Measurements from ENCODE around the gene DTX3.
"Not testable (repeated sequence)": the region's sequence is repeated elsewhere in the genome, so short reads cannot be mapped to it uniquely, and the experiment has no call there.

The DTX3 gene, protein sequence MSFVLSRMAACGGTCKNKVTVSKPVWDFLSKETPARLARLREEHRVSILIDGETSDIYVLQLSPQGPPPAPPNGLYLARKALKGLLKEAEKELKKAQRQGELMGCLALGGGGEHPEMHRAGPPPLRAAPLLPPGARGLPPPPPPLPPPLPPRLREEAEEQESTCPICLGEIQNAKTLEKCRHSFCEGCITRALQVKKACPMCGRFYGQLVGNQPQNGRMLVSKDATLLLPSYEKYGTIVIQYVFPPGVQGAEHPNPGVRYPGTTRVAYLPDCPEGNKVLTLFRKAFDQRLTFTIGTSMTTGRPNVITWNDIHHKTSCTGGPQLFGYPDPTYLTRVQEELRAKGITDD

DNA sequence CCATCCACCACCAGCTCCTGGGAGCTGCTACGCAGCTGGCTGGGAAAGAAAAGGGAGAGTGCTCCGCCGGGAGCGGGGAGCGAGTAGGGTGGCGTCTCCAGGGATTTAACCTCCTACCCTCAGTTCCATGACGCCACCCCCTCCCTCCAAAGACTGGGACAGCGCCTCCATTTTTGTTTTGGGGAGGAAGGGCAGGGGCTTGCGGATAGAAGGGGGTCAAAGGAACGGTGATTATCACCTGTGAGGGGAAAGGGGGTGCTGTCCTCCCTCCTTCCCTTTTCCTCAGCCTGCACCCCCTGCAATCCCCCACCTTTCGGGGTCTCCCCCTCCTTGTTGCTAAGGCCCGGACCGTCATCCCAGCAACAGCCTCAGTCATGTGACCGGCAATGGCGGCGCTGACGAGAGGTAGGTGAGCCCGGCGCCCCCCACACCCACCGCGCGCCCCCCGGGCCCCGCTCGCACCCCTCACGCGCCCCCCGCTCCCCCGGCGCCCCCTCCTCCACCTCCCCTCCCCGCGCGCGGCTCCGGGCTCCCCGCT is at the start of gene DTX3:
TSS of gene DTX3 (plus strand) at position 371 of the 538 bp plus-strand sequence. CDS start 1,694 bp downstream, outside the sequence.
- peak; percentile 21 for DNase-seq

DNA sequence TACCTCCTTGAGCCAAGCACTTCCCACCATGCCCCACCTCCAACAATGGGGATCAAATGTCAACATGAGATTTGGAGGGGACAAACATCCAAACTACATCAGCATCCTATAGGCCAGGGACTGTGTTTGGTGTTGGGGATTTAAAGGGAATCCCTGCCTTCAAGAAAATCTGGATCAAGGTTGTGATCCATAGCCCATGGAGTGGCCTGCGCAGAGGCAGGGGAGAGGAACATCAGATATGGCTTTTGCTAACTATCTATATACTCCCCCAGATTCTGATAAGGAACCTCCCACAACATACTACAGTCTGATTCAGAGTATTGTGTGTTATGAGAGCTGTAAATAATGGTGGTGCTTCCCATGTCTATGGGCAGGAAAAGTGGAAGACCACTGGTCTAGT is 49.7 kb upstream of the DTX3 start:
- no peak for DNase-seq

DNA sequence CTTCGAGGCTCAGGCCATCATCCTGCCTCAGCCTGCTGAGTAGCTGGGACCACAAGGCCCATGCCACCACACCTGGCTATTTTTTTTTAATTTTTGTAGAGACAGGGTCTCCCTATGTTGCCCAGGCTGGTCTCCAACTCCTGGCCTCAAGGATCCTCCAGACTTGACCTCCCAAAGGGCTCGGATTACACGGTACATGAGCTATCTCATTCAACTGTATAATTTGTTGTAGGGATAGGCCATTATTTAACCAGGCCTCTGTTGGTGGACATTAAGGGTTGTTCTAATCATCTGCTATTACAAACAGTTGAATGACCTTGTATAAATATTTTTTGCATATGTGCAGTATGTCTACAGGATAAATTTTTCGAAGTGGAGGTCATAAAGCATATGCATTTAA is 45.8 kb upstream of the DTX3 start:
- no peak for DNase-seq

DNA sequence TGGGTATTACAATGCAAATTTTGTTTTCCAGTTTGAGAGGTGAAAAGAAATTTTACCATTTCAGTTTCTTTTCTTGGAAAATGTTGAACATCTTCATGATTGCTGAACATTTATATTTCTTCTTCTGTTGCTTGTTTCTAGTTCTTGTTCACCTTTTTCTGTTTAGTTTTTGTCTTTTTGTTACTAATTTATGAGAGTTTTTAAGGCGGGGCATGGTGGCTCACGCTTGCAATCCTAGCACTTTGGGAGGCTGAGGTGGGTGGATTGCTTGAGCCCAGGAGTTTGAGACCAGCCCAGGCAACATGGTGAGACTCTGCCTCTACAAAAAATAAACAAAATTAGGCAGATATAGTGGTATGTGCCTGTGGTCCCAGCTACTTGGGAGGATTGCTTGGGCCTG is 44.1 kb upstream of the DTX3 start:
- no peak for DNase-seq

DNA sequence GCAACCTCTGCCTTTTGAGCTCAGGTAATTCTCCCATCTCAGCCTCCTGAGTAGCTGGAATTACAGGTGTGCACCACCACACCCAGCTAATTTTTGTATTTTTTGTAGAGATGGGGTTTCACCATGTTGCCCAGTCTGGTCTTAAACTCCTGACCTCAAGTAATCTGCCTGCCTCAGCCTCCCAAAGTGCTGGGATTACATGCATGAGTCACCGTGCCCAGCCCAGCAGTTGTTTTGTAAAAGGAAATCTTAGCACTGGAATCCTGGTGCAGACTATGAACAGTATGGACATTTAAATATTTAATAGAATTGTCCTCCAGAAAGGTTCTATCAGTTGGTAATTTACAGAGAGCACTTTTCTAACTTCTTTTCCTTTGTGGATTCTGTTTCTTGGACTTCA is 43.5 kb upstream of the DTX3 start:
- not testable (repeated sequence) for DNase-seq

DNA sequence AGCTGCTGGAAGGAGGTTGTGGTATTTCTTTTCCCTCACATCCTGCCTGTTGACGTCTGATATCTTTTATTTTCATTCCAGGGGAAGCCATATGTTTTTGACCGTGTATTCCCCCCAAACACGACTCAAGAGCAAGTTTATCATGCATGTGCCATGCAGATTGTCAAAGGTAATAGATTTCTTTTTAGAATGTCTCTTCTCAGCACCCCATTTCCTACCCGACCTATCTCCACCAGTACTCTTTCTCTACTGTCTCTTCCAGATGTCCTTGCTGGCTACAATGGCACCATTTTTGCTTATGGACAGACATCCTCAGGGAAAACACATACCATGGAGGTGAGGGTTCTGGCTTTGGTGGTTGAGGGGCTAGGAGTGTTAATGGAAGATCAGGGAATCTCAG is 41.3 kb upstream of the DTX3 start:
- DNase-seq, result no peak

DNA sequence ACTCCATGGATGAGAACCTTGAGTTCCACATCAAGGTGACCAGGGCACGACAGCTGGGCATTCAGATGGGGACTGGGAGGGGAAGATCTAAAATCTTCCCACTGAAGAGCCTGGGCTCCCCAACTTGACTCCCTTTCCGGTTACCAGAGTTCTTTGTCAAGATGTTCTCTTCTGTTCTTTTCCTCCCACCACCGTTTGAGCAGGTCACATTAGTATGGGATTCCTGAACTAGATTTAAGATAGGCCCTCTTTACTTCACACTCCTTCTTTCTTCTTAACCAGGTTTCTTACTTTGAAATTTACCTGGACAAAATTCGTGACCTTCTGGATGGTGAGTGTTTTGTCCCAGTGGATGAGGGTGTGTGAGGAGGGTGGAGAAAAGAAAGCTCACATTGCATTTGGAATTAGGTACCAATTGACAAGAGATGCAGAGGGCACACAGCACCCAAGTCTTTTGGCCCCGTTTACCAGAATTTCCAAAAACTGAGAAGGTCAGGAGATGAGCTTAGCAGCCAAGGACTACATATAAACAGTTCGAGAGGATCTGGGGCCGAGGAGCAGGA is 40.4 kb upstream of the DTX3 start:
- no peak for DNase-seq

DNA sequence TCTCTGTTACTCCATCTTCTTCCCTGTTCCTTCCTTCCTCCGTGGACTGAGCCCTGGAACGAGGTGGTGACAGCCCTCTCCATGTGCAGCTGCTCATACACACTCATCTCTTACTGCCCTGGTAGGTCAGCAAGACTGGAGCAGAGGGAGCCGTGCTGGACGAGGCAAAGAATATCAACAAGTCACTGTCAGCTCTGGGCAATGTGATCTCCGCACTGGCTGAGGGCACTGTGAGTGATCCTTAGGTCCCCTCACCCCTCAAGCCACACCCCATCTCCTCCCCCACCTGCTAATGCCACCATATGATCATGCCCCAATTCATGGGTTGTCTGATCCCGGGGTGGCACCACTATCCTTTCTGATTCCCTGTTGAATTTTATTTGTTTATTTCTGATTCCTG is 35.8 kb upstream of the DTX3 start:
- no peak for DNase-seq

DNA sequence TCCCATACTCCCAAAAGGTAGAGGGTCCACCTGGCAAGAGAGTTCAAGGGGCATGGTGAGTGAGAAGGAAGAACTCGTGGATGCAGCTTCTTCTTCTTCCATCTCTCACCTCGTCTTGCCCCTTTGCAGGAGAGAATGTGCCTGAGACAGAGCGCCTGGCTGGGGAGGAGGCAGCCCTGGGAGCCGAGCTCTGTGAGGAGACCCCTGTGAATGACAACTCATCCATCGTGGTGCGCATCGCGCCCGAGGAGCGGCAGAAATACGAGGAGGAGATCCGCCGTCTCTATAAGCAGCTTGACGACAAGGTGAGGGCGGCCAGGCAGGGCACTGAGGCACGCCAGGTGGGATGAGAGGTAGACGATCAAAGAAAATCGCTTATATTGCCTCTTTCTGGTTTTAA is 34.8 kb upstream of the DTX3 start:
- DNase-seq, result no peak

DNA sequence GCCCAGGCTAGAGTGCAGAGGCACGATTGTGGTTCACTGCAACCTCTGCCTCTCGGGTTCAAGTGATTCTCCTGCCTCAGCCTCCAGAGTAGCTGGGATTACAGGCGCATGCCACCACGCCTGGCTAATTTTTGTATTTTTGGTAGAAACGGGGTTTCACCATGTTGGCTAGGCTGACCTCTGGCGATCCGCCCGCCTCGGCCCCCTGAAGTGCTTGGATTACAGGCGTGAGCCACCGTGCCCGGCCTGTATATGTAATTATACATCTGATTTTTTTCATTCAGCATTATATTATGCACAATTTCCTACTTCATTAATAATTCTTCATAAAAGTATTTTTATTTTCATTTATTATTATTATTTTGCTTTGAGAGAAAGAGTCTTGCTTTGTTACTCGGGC is 34.2 kb upstream of the DTX3 start:
- DNase-seq, result not testable (repeated sequence)

DNA sequence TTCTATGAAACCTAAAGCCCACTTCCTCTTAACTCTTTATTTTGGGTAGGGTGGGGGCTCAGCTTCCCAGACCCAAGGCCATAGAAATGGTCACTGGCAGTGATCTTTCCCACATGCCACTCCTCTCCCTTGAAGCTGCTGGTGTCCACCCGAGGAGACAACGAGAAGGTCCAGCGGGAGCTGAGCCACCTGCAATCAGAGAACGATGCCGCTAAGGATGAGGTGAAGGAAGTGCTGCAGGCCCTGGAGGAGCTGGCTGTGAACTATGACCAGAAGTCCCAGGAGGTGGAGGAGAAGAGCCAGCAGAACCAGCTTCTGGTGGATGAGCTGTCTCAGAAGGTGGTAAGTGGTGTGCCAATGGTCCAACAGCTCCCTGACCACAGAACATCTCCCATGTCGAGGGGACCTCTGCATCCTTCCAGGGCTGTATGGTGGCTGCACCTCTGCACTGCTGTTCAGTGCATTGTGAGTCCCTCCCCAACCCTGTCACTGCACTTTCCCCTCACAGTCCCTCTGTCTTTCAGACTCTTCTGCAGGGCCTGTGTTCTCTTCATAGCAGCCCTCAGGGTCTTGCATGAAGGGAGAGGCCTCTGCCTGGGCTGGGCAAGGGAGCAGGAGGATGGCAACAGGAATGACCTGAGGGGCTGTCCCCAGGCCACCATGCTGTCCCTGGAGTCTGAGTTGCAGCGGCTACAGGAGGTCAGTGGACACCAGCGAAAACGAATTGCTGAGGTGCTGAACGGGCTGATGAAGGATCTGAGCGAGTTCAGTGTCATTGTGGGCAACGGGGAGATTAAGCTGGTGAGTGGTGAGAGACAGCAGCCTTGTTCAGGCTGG is 32.5 kb upstream of the DTX3 start:
- DNase-seq, result no peak

DNA sequence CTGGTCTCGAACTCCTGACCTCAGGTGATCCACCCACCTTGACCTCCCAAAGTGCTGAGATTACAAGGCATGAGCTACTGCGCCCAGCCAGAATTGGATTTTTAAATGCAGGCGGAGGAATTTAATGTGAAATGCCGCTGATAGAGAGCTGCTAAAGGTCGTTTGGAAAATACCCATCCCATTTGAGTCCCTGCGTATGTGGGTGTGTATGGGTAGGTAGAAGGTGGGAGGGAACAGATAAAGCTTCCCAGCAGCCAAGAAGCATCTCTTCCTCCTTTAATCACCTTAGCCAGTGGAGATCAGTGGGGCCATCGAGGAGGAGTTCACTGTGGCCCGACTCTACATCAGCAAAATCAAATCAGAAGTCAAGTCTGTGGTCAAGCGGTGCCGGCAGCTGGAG is 29.8 kb upstream of the DTX3 start:
- DNase-seq, result no peak

DNA sequence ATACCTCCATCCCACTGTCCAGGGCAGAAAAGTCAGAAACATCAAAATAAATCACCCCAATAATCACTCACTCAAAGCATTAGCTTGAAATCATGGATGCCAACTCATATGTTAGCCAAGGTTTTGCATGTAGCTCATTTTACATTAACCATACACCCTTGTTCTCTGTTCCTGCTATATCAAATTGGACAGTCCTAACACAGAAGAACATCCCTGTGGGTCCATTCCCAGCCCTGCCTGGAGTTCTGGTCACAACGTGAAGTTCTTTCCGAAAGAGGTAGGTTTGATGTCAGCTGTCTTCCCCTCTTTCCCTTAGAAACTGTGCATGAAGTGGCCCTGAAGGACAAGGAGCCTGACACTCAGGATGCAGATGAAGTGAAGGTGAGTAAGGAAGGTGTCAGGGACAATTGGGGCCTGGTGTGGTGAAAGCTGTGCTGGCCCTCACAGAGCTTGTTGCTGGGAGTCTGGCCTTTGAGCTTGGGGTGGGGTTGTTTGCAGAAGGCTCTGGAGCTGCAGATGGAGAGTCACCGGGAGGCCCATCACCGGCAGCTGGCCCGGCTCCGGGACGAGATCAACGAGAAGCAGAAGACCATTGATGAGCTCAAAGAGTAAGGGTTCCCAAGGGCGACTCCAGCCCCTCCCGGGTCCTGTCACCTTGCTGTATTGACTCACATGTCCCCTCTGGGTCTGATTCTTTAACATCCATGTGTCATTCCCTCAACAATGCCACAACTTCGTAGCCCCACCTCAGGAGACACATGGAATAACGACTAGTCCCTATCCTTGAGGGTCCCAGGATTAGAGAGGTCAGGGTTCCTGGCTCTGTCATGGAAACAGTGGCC is 28.6 kb upstream of the DTX3 start:
- no peak for DNase-seq

DNA sequence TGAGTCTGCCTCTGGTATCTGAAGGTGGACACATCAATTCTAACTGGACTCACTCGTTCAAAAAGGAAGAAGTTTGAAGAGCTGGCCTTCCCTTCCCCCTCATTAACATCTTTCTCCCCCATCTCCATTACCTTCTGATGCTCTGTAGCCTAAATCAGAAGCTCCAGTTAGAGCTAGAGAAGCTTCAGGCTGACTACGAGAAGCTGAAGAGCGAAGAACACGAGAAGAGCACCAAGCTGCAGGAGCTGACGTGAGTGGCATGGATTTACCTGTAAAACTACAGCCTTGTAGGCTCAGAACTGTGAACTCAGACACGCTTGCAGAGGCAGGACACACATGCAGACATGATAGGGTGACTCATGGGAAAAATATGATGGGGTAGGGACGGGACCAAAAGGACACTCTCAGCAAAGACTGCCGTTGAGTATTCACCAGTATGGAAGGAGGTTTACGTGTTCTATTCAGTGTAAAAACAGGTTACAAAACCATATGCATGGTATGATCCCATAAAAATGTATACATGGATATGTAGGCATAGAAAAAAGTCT is 27.9 kb upstream of the DTX3 start:
- DNase-seq, result no peak

DNA sequence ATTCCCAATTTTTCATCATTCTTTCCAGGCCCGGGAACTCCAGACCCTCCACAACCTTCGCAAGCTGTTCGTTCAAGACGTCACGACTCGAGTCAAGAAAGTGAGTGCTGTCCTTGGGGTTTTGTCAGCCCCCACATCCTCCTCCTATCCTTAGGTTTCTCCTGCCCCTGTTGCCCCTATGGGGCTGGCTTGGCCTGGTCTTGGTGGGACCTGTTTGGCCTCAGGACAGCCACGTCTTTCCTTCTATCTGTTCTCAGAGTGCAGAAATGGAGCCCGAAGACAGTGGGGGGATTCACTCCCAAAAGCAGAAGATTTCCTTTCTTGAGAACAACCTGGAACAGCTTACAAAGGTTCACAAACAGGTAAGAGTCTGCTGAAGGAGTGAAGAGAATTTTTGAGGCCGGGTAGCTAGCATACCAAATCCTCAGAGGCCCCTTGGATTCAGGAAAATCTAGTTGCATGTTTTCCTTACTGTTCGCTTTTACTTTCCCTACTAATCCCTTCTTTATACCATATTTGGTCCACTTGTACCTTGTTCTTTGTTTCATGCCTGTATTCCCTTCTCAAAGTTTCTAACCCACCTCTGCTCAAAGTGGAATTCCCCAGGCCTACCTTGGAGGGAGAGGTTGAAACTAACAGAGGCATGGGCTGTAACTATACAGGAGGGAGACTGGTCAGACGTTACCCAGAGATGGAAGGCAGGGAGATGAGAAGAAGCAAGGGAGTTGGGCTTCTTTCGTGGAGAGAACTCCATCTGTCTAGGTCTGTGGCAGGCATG is 26.5 kb upstream of the DTX3 start:
- no peak for DNase-seq

DNA sequence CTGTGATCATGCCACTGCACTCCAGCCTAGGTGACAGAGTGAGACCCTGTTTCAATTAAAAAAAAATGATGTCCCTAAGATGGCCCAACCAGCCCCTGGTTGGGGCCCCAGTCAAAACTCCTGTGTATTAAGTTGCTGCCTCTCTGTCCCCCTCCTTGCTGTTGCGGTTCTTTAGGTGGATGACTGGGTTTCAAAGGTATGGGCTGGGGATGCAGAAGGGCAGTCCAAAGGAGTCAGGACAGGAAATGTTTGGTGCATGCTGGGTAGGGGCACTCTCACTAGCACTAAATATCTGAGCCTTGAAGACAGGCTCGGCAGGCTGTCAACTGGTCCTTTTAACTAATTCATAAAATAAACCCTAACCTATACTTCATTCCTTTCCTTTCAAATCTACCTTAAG is 25.6 kb upstream of the DTX3 start:
- peak; percentile 25 for DNase-seq

DNA sequence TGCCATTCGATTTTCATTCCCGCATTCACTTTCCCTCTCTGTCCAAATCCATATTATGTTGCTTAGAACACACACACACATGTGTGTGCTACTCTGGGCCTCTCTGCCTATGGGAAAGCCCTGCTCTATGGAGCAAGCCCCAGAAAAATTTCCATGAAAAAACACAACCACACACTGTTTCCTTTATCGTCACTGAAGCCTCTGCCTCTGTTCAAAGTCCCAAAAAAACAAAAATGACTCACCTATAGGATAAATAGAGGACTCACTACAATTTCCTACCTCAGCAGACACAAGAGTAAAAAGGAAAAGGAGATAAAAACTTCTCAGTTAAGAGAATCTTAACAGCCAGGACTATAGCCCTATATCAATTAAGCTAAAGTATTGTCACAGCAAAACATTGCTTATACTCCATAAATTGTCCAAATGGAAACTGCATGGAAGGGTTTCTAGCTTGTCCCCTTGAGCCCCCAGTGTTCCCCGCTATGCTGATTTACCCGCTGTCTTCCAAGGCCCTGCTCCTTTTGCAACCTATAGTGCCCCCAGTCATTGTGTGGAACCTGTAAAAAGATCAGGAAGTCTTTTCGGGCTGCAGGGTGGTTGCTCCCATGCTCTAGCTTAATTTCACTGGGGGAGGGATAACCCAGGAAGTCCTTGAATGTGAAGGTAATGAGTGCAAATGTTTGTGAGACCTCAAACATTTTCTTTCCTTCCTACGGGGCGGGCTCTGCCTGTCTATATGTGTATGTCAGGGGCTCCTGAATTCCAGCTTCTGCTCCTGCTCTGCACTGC is 24.8 kb upstream of the DTX3 start:
- DNase-seq, result no peak

DNA sequence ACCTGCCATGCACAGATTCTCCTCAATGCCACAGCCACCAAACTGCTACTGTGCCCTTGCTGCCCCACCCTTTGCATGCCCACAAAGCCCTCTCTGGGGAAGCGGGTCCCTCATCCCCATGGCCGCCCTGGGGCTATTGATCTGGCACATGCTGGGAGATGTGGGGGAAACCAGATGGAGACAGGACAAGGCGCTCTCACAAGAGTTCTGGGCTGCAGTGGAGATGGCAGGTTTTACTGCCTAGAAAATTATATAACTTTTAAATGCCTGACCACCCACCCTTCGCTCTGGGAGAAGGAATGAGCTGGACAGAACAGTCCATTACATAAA is 24.2 kb upstream of the DTX3 start:
- DNase-seq, result no peak

DNA sequence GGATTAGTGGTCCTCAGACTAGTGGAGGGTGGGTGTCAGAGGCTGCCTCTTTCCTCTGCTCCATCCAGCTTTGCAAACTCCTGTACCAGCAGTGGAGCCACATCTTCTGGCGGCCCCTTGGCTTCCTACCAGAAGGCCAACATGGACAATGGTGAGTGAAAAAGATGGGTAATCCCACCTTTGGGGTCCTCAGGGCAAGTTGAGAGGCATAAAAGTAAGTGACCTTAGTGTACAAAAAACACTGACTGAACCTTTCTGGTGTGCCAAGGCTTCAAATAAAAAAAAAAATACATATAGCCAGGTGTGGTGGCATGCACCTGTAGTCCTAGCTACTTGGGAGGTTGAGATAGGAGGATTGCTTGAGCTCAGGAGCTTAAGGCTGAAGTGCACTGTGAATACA is 22.8 kb upstream of the DTX3 start:
- no peak for DNase-seq

DNA sequence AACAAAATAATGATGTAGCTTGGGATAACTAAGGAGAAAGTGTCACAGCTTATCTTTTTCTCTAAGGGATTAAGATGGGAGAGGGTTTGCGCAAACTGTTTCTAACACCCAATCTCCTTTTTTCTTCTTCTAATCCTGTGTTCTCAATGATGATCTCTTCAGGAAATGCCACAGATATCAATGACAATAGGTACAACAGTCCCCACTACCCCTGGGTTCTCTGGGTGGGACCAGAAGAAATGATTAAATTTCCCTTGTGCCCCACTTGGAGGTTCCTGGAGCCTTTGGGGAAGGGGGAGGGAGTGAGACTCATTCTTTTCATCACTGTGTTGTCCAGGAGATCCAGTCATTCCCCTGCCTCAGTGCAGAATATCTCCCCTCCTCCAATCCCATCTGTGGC is 22.2 kb upstream of the DTX3 start:
- DNase-seq, result no peak

Data from fibroblast of upper back skin (primary cell).